Camera-type eye (tissue), 1 donor: ENCODE data around the gene PLG. TPM values are rescaled to one million over a fixed set of nuclear protein-coding genes. Genes with fewer than 3 reads are reported as not detected.

ENCODE experiments used
- total RNA-seq: library from RNA; depleted of rRNA; stranded (reverse); fragments of >200 nt; gene quantifications from one replicate; pipeline ENCODE4 v1.2.3, GENCODE V29; 2014

PLG gene
- total RNA-seq: not detected

GRCh38 chr6:160701918-160702680, at the start of gene PLG:
PLG (plus strand) TSS chr6:160702244; CDS start chr6:160702305, 61 bp downstream.

GRCh38 chr6:160664198-160664597, 37.8 kb upstream of the PLG start, which contains the start of gene LPA:
LPA (minus strand) TSS chr6:160664275; CDS start chr6:160664214, 61 bp downstream.

Other genes with a start within 250 kb of the PLG start
- 0.93 TPM for gene LPA, start 38.0 kb upstream of the PLG start, total RNA-seq